AG09319 (cell line): ENCODE results near the gene SND1.

Source experiments
- DNase-seq: peaks from one replicate; pipeline ENCODE4 v3.0.0-alpha.2; 2010; ENCODE audit warnings: low read depth; ENCODE audit errors: extremely low read depth
- TF ChIP-seq, protein P1 (sequence below): IDR thresholded peaks from 2 replicates; pipeline ENCODE4 v1.5.1; 2011; ENCODE audit warnings: low read depth, mild to moderate bottlenecking, inconsistent platforms, low read length, moderate library complexity

SND1 gene

DNA sequence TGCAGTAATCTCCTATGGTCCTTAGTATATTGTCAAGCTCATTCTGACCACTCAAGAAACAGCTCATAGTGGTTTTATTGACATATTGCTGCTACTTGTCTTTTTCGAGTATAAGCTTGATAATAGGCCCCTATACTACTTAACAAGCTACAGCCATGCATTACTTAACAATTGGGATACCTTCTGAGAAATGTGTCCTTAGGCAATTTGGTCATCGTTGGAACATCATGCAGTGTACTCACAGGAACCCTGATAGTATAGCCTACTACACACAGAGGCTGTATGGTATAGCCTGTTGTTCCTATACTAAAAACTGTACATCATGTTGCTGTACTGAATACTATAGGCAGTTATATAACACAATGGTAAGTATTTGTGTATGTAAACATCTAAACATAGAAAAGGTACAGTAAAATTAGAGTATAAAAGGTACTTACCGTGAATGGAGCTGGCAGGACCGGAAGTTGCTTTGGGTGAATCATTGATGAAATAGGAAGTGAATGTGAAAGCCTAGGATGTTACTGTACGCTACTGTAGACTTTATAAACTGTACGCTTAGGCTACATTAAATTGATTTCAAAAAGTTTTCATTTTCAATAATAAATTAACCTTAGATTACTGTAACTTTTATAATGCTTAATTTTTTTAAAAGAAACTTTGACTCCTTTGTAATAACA is 218.4 kb downstream of the SND1 start:
- DNase-seq = no peak

DNA sequence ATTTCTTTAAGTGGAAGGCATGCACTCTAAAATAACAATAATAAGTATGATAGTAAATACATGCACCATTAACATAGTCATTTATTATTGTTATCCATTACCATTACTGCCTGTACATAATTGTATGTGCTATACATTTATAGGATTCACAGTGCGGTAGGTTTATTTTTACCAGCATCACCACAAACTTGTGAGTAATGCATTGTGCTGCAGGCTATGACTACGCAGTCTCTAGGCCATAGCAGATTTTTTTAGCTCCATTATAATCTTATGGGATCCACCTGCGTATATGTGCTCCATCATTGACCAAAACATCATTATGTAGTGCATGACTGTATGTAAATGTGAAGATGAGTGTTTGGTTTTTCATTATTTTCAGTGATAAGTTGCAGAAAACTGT is 219.2 kb downstream of the SND1 start:
- no peak for DNase-seq
- TF ChIP-seq, protein P1, sequence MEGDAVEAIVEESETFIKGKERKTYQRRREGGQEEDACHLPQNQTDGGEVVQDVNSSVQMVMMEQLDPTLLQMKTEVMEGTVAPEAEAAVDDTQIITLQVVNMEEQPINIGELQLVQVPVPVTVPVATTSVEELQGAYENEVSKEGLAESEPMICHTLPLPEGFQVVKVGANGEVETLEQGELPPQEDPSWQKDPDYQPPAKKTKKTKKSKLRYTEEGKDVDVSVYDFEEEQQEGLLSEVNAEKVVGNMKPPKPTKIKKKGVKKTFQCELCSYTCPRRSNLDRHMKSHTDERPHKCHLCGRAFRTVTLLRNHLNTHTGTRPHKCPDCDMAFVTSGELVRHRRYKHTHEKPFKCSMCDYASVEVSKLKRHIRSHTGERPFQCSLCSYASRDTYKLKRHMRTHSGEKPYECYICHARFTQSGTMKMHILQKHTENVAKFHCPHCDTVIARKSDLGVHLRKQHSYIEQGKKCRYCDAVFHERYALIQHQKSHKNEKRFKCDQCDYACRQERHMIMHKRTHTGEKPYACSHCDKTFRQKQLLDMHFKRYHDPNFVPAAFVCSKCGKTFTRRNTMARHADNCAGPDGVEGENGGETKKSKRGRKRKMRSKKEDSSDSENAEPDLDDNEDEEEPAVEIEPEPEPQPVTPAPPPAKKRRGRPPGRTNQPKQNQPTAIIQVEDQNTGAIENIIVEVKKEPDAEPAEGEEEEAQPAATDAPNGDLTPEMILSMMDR = no peak

More for the DNA sequence above, 218.4 kb downstream of the SND1 start:
- TF ChIP-seq, protein P1 = no peak

DNA sequence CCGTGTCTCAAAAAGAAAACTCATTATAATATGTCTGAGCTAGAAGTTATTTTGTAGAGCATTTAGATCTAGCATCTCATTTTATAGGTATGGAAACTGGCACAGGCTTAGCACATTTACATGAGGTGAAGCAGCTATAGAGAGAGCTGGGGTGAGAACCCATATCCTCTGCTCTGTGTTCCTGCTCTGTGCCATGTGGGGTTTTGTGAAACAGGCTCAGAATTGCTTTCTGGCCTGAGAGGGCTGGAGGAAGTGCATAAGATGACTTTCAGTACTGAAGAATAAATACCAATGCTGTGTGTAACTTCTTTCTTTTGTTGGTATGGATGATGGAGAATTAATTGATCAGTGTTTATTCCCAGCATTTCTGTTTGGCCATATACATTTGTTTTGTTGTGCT is 220.1 kb downstream of the SND1 start:
- DNase-seq = no peak
- TF ChIP-seq, protein P1 = no peak

GRCh38 chr7:127873151-127873550 is 221.2 kb downstream of the SND1 start:
- no peak for DNase-seq
- TF ChIP-seq, protein P1 = no peak

DNA sequence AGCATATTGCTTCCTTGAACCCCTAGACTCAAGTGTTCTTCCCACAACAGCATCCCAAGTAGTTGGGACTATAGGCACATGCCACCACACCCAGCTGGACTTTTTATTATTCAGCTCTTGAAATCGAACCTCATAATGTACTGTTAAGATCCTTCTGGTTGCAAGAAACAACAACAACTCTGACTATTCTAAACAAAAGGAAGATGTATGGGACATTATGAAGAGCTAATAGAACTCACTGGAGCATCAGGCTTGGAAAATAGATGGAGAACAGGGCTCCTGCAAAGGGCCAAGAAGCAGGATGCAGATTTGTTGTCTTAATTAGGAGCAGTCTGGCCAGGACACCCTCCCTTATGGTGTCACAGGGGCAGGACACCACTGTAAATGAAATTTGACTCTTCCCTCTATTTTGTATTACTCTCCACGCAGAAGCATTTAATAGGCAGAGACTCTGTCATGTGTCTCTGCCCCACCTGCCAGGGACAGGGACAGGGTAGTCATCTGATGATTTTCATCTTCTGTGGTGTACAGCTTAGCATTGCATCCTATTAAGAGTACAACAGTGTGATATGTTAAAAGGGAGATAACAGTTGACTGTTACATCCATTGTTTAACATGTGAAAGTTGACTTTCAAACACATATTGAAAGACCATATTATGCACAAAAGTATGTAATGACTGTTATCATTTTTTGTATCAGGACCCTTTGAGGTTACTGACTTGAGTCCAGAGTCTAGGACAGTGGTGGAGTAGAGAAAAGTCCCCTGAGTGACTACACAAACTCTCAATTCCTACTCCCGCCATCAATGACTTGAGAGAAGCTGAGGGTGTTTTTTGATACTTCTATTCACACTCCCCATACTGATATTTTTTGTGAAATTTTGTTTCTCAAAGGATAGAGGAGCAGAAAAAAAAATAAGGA is 222.0 kb downstream of the SND1 start:
- TF ChIP-seq, protein P1 = no peak
- DNase-seq = no peak

DNA sequence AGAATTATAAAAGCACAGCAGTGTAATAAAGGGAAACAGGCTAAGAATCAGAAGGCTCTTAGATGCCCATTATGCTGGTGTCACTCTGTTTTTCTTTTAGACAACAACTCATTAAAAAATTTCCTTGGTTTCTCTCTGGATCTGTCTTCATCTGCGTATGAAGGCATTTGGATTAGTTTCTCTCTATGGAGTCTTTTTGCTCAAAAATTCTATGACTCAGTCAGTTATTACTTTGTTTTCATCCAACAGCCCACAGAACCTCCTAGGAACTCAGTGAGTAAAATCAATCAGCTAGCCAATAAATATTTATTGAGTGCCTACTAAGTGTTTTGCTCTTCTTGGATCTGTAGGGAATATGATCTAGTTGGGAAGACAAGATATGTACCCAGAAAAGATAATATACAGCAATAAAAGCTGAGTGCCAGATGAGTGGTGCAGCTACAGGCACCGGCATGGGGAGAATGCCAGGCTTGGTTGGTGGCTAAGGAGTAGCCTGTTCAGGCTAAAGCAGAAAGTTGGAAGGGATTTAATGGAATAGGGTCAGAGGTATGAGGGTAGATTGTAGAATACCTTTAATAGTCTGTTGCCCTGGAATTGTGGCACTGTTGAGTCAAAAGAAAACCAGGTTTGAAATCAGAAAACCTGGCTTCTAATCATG is 223.1 kb downstream of the SND1 start:
- DNase-seq = no peak
- TF ChIP-seq, protein P1 = no peak
